Natural killer cell (primary cell): ENCODE results near the gene RNF175. TPM values are rescaled to one million over a fixed set of nuclear protein-coding genes. Genes with fewer than 3 reads are reported as not detected.

Experiments used
- ATAC-seq, 3 donors: fragments of 150-1000 bp in 2 of 3; fragments of 200-7000 bp in 1 of 3; cut with Tn5 transposase; 1 replicate in 1 of 3; 2 replicates in 2 of 3; pipeline ENCODE4 v1.10.0; 2021; ENCODE audit warnings: mild to moderate bottlenecking in 2 of 3, moderate library complexity in 2 of 3
- DNase-seq, 2 donors: peaks; one replicate each; pipeline versions ENCODE4 v3.0.0 to v3.0.0-alpha.2; 2013 to 2021; ENCODE audit warnings: mixed read lengths in 1 of 2
- H3K27ac ChIP-seq: one replicate; pipeline ENCODE4 v1.5.1; 2013; ENCODE audit warnings: mild to moderate bottlenecking, low read length
- H3K27me3 ChIP-seq: one replicate; pipeline ENCODE4 v1.6.1; 2013; ENCODE audit warnings: low read length; ENCODE audit not compliant: control insufficient read depth, insufficient read depth
- H3K36me3 ChIP-seq: one replicate; pipeline ENCODE4 v1.6.1; 2013; ENCODE audit warnings: low read length; ENCODE audit not compliant: control insufficient read depth, insufficient read depth
- H3K4me1 ChIP-seq: one replicate; pipeline ENCODE4 v1.6.1; 2013; ENCODE audit warnings: low read length; ENCODE audit not compliant: control insufficient read depth, insufficient read depth
- H3K4me3 ChIP-seq: one replicate; pipeline ENCODE4 v1.5.1; 2013; ENCODE audit warnings: low read length
- H3K9me3 ChIP-seq: one replicate; pipeline ENCODE4 v1.6.1; 2013; ENCODE audit warnings: low read length; ENCODE audit not compliant: control insufficient read depth, insufficient read depth
- H3K27ac Mint-ChIP-seq, 2 donors: one replicate each; pipeline ENCODE4 v1.8.0; 2022; ENCODE audit warnings: mild to moderate bottlenecking in 2 of 2, mixed read lengths in 2 of 2, moderate library complexity in 1 of 2
- H3K27me3 Mint-ChIP-seq, 2 donors: one replicate each; pipeline ENCODE4 v1.8.0; 2022; ENCODE audit warnings: low read depth in 2 of 2, mixed read lengths in 2 of 2
- H3K36me3 Mint-ChIP-seq: one replicate; pipeline ENCODE4 v1.8.0; 2022; ENCODE audit warnings: mixed read lengths
- H3K4me1 Mint-ChIP-seq, 2 donors: one replicate each; pipeline ENCODE4 v1.8.0; 2022; ENCODE audit warnings: mixed read lengths in 2 of 2
- H3K4me3 Mint-ChIP-seq: one replicate; pipeline ENCODE4 v1.8.0; 2022; ENCODE audit warnings: mild to moderate bottlenecking, moderate library complexity, mixed read lengths
- H3K9me3 Mint-ChIP-seq, 2 donors: one replicate each; pipeline ENCODE4 v1.8.0; 2022; ENCODE audit warnings: mixed read lengths in 2 of 2
- WGBS: methylation state at CpG from one replicate; pipeline ENCODE4 v1.1.7; 2013; ENCODE audit warnings: missing lambda C conversion rate; ENCODE audit not compliant: insufficient coverage; 5-methylcytosine and 5-hydroxymethylcytosine counted together
- intact Hi-C: fragments of 100-400 bp; cut with micrococcal nuclease; formaldehyde crosslinking; loops from one replicate; pipeline ENCODE4 v1.14.2; 2022
- total RNA-seq, 4 donors: library from RNA; stranded (reverse); fragments of 120-200 nt in 1 of 4; gene quantifications; one replicate each; pipeline versions ENCODE4 v1.2.3 to v1.2.4, GENCODE V29; 2013 to 2022
- TF ChIP-seq, protein P1 (sequence below): fragments of 200-600 bp; IDR thresholded peaks from one replicate; pipeline ENCODE4 v1.8.0; 2022; ENCODE audit warnings: antibody characterized with exemption

Gene RNF175
- total RNA-seq, 3 donors from 2014 or later (not counting 1 experiment from before 2014, with no cell fraction given) = 0.07 TPM; not detected in 2

- peak within 1 kb of the TSS; percentile 65 for H3K4me3 ChIP-seq
- no peaks in the 10 kb centered on the region for H3K36me3 ChIP-seq
- ATAC-seq (peak; percentile 93 to 95 (median 94)), DNase-seq (peak; percentile 50 to 77)
- WGBS = under 1% methylated on average over 75 of the region's 75 CpGs
- Mint-ChIP-seq H3K27me3 (peaks cover 22 to 26% of the 10 kb centered on the region in 2 donors), H3K4me1 (peaks cover 12 to 19% of the 10 kb centered on the region in 2 donors), H3K27ac (peak within 1 kb of the TSS in 1 of 2 donors; percentile 7), H3K36me3 (peaks cover 7% of the 10 kb centered on the region), H3K9me3 (no peaks in the 10 kb centered on the region), H3K4me3 (peak within 1 kb of the TSS; percentile 82)
- peaks cover 7% of the 10 kb centered on the region for H3K9me3 ChIP-seq
- H3K4me1 ChIP-seq = peaks cover 15% of the 10 kb centered on the region
- no peak within 1 kb of the TSS for H3K27ac ChIP-seq
- TF ChIP-seq, protein P1, sequence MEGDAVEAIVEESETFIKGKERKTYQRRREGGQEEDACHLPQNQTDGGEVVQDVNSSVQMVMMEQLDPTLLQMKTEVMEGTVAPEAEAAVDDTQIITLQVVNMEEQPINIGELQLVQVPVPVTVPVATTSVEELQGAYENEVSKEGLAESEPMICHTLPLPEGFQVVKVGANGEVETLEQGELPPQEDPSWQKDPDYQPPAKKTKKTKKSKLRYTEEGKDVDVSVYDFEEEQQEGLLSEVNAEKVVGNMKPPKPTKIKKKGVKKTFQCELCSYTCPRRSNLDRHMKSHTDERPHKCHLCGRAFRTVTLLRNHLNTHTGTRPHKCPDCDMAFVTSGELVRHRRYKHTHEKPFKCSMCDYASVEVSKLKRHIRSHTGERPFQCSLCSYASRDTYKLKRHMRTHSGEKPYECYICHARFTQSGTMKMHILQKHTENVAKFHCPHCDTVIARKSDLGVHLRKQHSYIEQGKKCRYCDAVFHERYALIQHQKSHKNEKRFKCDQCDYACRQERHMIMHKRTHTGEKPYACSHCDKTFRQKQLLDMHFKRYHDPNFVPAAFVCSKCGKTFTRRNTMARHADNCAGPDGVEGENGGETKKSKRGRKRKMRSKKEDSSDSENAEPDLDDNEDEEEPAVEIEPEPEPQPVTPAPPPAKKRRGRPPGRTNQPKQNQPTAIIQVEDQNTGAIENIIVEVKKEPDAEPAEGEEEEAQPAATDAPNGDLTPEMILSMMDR = no peak
- intact Hi-C loops = no loop called here
- peaks cover 19% of the 10 kb centered on the region for H3K27me3 ChIP-seq
These were observed 75.4 kb downstream of the RNF175 start, which contains the start of gene TLR2 for GRCh38 chr4:153684182-153684970. Gene TLR2, plus strand, starts transcription at chr4:153684280. Its CDS starts 18,628 bp downstream, at chr4:153702908.

- peak overlapping the region; percentile 65 for H3K4me3 ChIP-seq
- TF ChIP-seq, protein P1 = no peak
- H3K27me3 ChIP-seq = peaks cover 19% of the 10 kb centered on the region
- ATAC-seq = no peak
- peaks cover 1% of the 10 kb centered on the region for H3K36me3 Mint-ChIP-seq
- peaks cover 22 to 32% of the 10 kb centered on the region in 2 donors for H3K27me3 Mint-ChIP-seq
- H3K9me3 Mint-ChIP-seq = no peaks in the 10 kb centered on the region
- H3K9me3 ChIP-seq = peaks cover 5% of the 10 kb centered on the region
- H3K36me3 ChIP-seq = no peaks in the 10 kb centered on the region
- H3K4me1 Mint-ChIP-seq = peaks cover 12 to 19% of the 10 kb centered on the region in 2 donors
- H3K4me3 Mint-ChIP-seq = peak overlapping the region; percentile 77
- 14% methylated on average over 27 of the region's 27 CpGs for WGBS
- H3K27ac Mint-ChIP-seq = peak overlapping the region in 1 of 2 donors; percentile 7
- no peak overlapping the region for H3K27ac ChIP-seq
- no peak for DNase-seq
- intact Hi-C loops = no loop called here
- peaks cover 15% of the 10 kb centered on the region for H3K4me1 ChIP-seq
These were observed 76.1 kb downstream of the RNF175 start for GRCh38 chr4:153683763-153684181.

GRCh38 chr4:153679486-153679885 is 80.3 kb downstream of the RNF175 start:
- TF ChIP-seq, protein P1 = no peak
- Mint-ChIP-seq H3K9me3 (peaks cover 2 to 4% of the 10 kb centered on the region in 2 donors), H3K36me3 (peaks cover 21% of the 10 kb centered on the region), H3K27me3 (peaks cover 25 to 64% of the 10 kb centered on the region in 2 donors), H3K27ac (no peak overlapping the region), H3K4me1 (peaks cover 9 to 11% of the 10 kb centered on the region in 2 donors), H3K4me3 (no peak overlapping the region)
- H3K27me3 ChIP-seq = peaks cover 14% of the 10 kb centered on the region
- no peak overlapping the region for H3K27ac ChIP-seq
- intact Hi-C loops = no loop called here
- H3K4me1 ChIP-seq = peaks cover 10% of the 10 kb centered on the region
- WGBS = 81% methylated on average over 6 of the region's 6 CpGs
- peaks cover 7% of the 10 kb centered on the region for H3K9me3 ChIP-seq
- no peak for ATAC-seq
- no peaks in the 10 kb centered on the region for H3K36me3 ChIP-seq
- H3K4me3 ChIP-seq = no peak overlapping the region
- DNase-seq = no peak
